Lung (tissue), 12 donors: ENCODE measurements around the gene DDX51. TPM values are rescaled to one million over a fixed set of nuclear protein-coding genes. Genes with fewer than 3 reads are reported as not detected.

Experiments used
- ATAC-seq: fragments of 200-7000 bp; cut with Tn5 transposase; one replicate; pipeline ENCODE4 v1.9.1; 2020; ENCODE audit warnings: moderate number of reproducible peaks; ENCODE audit not compliant: insufficient read depth, low FRiP score
- DNase-seq, 3 donors: peaks; one replicate each; pipeline ENCODE4 v3.0.0-alpha.2; 2013 to 2017
- H3K27ac ChIP-seq, 2 donors: one replicate each; pipeline ENCODE4 v1.5.1; 2013; ENCODE audit warnings: mild to moderate bottlenecking in 2 of 2, moderate library complexity in 2 of 2, control low read depth in 1 of 2, inconsistent platforms in 1 of 2, low read depth in 1 of 2, low read length in 1 of 2
- H3K27me3 ChIP-seq, 3 donors: one replicate each; pipeline ENCODE4 v1.5.1; 2013; ENCODE audit warnings: low read length in 2 of 3; ENCODE audit not compliant: control insufficient read depth in 3 of 3, insufficient read depth in 3 of 3
- H3K36me3 ChIP-seq, 4 donors: one replicate each; pipeline ENCODE4 v1.5.1; 2013; ENCODE audit warnings: low read length in 4 of 4, mild to moderate bottlenecking in 1 of 4, moderate library complexity in 1 of 4; ENCODE audit not compliant: control insufficient read depth in 4 of 4, insufficient read depth in 4 of 4
- H3K4me1 ChIP-seq, 5 donors: one replicate each; pipeline ENCODE4 v1.5.1; 2013; ENCODE audit warnings: low read length in 5 of 5, mild to moderate bottlenecking in 2 of 5, moderate library complexity in 1 of 5; ENCODE audit not compliant: control insufficient read depth in 5 of 5, insufficient read depth in 5 of 5
- H3K4me3 ChIP-seq: one replicate; pipeline ENCODE4 v1.5.1; 2013; ENCODE audit warnings: mild to moderate bottlenecking, control low read depth, moderate library complexity
- H3K9ac ChIP-seq, 2 donors: one replicate each; pipeline ENCODE4 v1.5.1; 2013; ENCODE audit warnings: low read length in 2 of 2, control low read depth in 1 of 2; ENCODE audit not compliant: insufficient read depth in 1 of 2
- H3K9me3 ChIP-seq, 4 donors: one replicate each; pipeline ENCODE4 v1.5.1; 2013; ENCODE audit warnings: low read length in 3 of 4, mild to moderate bottlenecking in 1 of 4, moderate library complexity in 1 of 4; ENCODE audit not compliant: control insufficient read depth in 4 of 4, insufficient read depth in 3 of 4
- CTCF ChIP-seq: IDR thresholded peaks from 2 replicates; pipeline ENCODE4 v1.5.1; 2012; ENCODE audit warnings: mild to moderate bottlenecking; ENCODE audit errors: control extremely low read depth, extremely low read depth
- WGBS, 2 donors: extraction: QIAGEN DNeasy Blood & Tissue Kit; methylation state at CpG; one replicate each; pipeline ENCODE4 v1.1.7; 2013; 5-methylcytosine and 5-hydroxymethylcytosine counted together
- polyA plus RNA-seq, 2 donors: library from polyadenylated mRNA; stranded (reverse); fragments of 200-250 nt; gene quantifications; one replicate each; pipeline ENCODE4 v1.2.1, GENCODE V29; 2013
- total RNA-seq, 2 donors: library from RNA; depleted of rRNA in 1 of 2; stranded (reverse); fragments of >200 nt in 1 of 2; gene quantifications; one replicate each; pipeline ENCODE4 v1.2.1, GENCODE V29; 2014 to 2021
- donor health status: control.
- donor health status: control.
- donor health status: Bipolar disorder and iron deficiency.
- donor health status: healthy.
- donor health status: DM: yes; HTN: yes; CAD: no.

Gene DDX51
- total and polyA plus RNA-seq, 4 donors, result 15.0 to 25.9 (median 17.2) TPM

GRCh38 chr12:132146098-132146497 is 2.0 kb upstream of the DDX51 start:
- 95 to 97% methylated on average over 24 of the region's 24 CpGs for WGBS, 2 donors
- Histone ChIP-seq H3K27me3 (no peaks in the 10 kb centered on the region), H3K9me3 (no peaks in the 10 kb centered on the region), H3K36me3 (peaks cover 0 to 36% (median 7%) of the 10 kb centered on the region in 4 donors), H3K4me3 (no peak overlapping the region), H3K9ac (no peak overlapping the region), H3K27ac (no peak overlapping the region), H3K4me1 (peaks cover 0 to 21% (median 8%) of the 10 kb centered on the region in 5 donors)
- ATAC-seq, result no peak
- DNase-seq, result no peak
- no peak for TF ChIP-seq CTCF

- Histone ChIP-seq H3K4me3 (peak overlapping the region; percentile 97), H3K36me3 (peaks cover 0 to 39% (median 12%) of the 10 kb centered on the region in 4 donors), H3K27ac (no peak overlapping the region), H3K27me3 (no peaks in the 10 kb centered on the region), H3K4me1 (peaks cover 0 to 21% (median 8%) of the 10 kb centered on the region in 5 donors), H3K9me3 (no peaks in the 10 kb centered on the region), H3K9ac (peak overlapping the region in 1 of 2 donors; percentile 19)
- no peak for DNase-seq
- WGBS, 2 donors, result 79 to 91% methylated on average over 7 of the region's 7 CpGs
- TF ChIP-seq CTCF, result no peak
- no peak for ATAC-seq
These were observed 1.2 kb upstream of the DDX51 start for GRCh38 chr12:132145334-132145733.

- WGBS, 2 donors, result 2 to 5% methylated on average over 16 to 17 of the region's 17 CpGs
- Histone ChIP-seq H3K4me3 (peak overlapping the region; percentile 97), H3K27me3 (no peaks in the 10 kb centered on the region), H3K4me1 (peaks cover 0 to 21% (median 8%) of the 10 kb centered on the region in 5 donors), H3K27ac (peak overlapping the region; percentile 82 to 93), H3K9ac (peak overlapping the region in 1 of 2 donors; percentile 63), H3K9me3 (no peaks in the 10 kb centered on the region), H3K36me3 (peaks cover 1 to 45% (median 14%) of the 10 kb centered on the region in 4 donors)
- ATAC-seq, result peak; percentile 8
- TF ChIP-seq CTCF, result no peak
- no peak for DNase-seq
These were observed 670 bp upstream of the DDX51 start for GRCh38 chr12:132144810-132145168.
